ENCODE measurements around the gene MAD1L1.

DNA sequence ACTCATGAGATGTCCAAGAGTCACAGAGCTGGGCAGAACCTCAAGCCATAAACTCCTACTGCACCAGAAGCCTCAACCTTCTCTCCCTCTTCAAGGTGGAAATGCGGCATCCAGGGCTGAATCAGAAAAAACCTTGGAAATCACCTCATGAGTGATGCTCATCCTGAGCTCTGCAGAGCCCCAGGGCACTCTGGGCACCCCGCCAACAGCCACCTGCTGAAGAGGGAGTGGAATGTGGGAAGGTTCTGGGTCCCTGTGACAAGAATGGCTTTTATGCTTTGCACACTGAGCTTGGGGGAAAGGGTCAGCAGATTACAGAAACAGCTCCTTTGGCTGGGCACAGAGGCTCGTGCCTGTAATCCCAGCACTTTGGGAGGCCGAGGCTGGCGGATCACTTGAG, 28.1 kb upstream of the MAD1L1 start:
- TF ChIP-seq ZNF843 (tag by site-specific recombination; IDR thresholded peaks at IDR 0.05): no peak
- TF ChIP-seq ZNF274 (IDR thresholded peaks at IDR 0.05; ENCODE audit: low read length): no peak
- no peak for TF ChIP-seq ZNF274 (tag by site-specific recombination; IDR thresholded peaks at IDR 0.05; ENCODE audit: borderline replicate concordance)
- no peak for TF ChIP-seq ZBTB8A (tag by site-specific recombination; IDR thresholded peaks at IDR 0.05)
- TF ChIP-seq, protein P1, sequence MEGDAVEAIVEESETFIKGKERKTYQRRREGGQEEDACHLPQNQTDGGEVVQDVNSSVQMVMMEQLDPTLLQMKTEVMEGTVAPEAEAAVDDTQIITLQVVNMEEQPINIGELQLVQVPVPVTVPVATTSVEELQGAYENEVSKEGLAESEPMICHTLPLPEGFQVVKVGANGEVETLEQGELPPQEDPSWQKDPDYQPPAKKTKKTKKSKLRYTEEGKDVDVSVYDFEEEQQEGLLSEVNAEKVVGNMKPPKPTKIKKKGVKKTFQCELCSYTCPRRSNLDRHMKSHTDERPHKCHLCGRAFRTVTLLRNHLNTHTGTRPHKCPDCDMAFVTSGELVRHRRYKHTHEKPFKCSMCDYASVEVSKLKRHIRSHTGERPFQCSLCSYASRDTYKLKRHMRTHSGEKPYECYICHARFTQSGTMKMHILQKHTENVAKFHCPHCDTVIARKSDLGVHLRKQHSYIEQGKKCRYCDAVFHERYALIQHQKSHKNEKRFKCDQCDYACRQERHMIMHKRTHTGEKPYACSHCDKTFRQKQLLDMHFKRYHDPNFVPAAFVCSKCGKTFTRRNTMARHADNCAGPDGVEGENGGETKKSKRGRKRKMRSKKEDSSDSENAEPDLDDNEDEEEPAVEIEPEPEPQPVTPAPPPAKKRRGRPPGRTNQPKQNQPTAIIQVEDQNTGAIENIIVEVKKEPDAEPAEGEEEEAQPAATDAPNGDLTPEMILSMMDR (tag by site-specific recombination; IDR thresholded peaks at IDR 0.05): no peak
- TF ChIP-seq ZNF138 (tag by site-specific recombination; IDR thresholded peaks at IDR 0.05; ENCODE audit: borderline replicate concordance): no peak
- no peak for TF ChIP-seq ZNF433 (tag by site-specific recombination; IDR thresholded peaks at IDR 0.05; ENCODE audit: low read depth)
- no peak for TF ChIP-seq ZNF121 (tag by site-specific recombination; IDR thresholded peaks at IDR 0.05)
- TF ChIP-seq ZNF521 (tag by site-specific recombination; IDR thresholded peaks at IDR 0.05): no peak
- no peak for TF ChIP-seq KLF9 (tag by site-specific recombination; IDR thresholded peaks at IDR 0.05; ENCODE audit: low read depth)
- TF ChIP-seq ZNF169 (tag by site-specific recombination; IDR thresholded peaks at IDR 0.05): no peak
- no peak for TF ChIP-seq ZNF701 (tag by site-specific recombination; IDR thresholded peaks at IDR 0.05)
- no peak for TF ChIP-seq ZNF266 (tag by site-specific recombination; IDR thresholded peaks at IDR 0.05; ENCODE audit: low read depth)

Measured in HEK293 (cell line).